Stimulated activated CD4-positive, alpha-beta T cell treated with anti-CD3 and anti-CD28 coated beads, Interleukin-1b, Interleukin-23, amount 100 ng/mL, for 4 hours (primary cell): ENCODE results near the gene C1orf167.

Source experiments
- DNase-seq, 2 donors: peaks; one replicate each; pipeline ENCODE4 v3.0.0-alpha.2; 2020; ENCODE audit warnings: low read depth in 2 of 2

Gene C1orf167

DNA sequence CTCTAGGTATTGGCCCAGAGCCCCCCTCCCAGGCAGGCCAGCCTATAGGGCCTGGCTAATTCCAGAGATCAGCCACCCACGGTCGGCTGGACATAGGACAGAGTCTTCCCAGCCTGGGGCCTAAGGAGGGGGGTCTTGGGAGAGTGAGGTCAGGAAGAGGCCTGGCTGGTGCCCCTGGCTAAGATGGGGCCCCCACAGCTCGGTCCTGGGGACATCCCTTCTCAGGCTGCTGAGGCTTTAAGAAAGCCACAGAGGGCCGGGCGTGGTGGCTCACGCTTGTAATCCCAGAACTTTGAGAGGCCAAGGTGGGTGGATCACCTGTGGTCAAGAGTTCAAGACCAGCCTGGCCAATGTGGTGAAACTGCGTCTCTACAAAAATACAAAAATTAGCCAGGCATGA lies 2.5 kb downstream of the C1orf167 start:
- no peak for DNase-seq

GRCh38 chr1:11765661-11766428 lies 3.9 kb downstream of the C1orf167 start:
- DNase-seq: no peak

DNA sequence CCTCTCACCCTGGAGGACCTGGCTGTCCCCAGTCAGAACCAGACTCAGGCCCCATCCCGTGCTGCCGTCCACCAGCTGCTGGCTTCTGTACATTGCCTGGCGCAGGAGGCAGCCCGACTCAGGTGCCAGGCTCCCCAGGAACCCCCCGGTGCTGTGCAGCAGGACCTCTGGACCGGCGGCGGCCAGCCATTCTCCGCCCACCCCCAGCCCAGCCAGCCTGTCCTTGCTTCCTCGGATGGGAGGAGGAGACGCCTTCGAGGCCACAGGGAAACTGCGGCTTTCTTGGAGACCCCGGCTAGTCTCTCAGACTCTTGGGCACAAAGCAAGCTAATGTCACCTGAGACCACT lies 4.4 kb downstream of the C1orf167 start:
- no peak for DNase-seq

DNA sequence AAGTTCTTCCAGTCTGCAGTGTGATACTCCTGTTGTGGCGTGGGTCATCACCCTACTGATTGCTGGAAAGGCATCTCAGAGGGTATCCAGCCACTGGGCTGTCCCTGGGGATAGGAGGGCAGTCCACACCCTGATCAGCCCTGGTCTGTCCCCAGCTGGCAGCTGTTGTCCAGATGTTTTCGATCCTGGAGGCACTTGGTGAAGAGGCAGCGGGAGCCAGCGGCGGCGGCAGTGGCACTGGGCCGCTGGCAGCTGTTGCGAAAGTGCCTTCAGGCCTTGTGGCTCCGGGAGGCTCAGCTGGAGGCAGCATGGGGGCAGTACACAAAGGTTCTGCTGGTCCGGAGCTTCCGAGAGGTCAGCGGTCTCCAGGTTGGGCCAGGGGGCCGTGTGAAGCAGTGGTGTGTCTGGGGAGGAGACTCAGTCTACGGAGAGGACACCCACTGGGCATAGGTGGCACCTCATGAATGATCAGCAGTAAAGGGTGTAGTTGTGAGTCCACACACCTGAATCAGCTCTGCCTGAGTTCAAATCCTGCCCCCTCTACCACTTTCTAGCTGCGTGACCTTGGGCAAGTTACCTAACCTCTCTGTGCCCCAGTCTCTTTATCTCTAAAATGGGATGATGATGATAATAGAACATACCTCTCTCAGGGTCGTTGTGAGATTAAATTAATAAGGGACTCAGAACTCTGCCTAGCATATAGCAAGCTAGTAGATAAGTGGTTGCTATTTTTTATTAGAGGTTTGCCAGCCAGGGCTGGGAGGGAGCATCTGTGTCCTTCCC lies 6.1 kb downstream of the C1orf167 start:
- no peak for DNase-seq

- no peak for DNase-seq
Measured at GRCh38 chr1:11768821-11769220, 6.8 kb downstream of the C1orf167 start.

DNA sequence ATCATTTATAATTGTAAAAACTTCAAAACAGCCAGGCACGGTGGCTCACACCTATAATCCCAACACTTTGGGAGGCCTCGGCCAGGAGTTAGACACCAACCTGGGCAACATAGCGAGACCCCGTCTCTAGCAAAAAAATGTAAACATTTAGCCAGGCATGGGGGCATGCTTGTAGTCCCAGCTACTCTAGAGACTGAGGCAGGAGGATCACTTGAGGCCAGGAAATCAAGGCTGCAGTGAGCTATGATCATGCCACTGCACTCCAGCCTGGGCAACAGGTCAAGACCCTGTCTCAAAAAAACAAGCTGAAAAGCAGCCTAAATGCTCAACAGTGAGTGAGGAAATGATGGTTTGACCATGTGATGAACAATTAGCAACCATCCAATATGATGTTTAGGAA lies 7.3 kb downstream of the C1orf167 start:
- DNase-seq: no peak

DNA sequence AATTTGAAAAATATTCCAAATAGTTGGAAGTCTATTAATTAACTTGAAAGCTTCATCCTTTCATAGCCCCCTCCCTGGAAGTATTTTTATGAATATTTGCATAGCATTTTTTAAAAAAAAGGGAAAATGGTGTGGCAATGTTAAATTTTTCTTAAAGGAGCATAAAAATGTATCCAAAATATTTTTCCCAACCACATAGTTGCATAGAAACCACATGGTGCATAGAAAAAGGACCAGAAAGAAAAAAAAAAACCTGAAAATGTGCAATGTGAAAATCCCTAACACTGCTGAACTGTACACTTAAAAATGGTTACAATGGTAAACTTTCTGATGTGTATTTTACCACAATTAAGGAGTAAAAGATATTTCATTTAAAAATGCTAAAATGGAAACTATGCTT lies 8.0 kb downstream of the C1orf167 start:
- no peak for DNase-seq

GRCh38 chr1:11771481-11772043 lies 9.6 kb downstream of the C1orf167 start:
- DNase-seq: no peak

DNA sequence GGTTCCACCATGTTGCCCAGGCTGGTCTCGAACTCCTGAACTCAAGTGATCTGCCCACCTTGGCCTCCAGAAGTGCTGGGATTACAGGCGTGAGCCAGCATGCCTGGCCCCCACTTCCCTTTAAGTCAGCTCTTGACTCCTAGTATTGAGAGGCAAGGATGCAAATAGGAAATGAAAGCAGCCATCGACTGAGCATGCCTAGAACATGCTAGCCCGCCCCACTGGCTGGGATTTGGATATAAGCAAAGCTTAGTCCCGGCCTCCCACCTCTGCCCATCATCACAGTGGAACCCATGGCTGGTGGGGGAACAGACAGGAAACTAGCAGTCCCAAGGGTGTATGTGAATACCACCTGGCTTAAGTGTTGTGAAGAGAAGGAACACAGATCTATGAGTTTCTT lies 10.5 kb downstream of the C1orf167 start:
- DNase-seq: no peak

DNA sequence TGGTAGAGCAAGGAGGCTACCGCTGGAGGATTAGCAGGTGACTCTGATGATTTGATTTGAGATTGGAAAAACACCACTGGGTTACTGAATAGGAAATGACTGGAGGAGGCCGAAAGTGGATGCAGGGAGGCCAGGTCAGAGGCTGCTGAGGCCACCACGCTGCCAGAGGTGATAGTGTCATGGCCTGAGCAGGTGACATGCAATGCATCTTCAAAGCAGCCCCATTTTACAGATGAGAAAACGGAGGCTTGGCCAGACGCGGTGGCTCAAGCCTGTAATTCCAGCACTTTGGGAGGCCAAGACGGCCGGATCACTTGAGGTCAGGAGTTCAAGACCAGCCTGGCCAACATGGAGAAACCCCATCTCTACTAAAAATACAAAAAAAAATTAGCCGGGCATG lies 12.8 kb downstream of the C1orf167 start:
- no peak for DNase-seq

DNA sequence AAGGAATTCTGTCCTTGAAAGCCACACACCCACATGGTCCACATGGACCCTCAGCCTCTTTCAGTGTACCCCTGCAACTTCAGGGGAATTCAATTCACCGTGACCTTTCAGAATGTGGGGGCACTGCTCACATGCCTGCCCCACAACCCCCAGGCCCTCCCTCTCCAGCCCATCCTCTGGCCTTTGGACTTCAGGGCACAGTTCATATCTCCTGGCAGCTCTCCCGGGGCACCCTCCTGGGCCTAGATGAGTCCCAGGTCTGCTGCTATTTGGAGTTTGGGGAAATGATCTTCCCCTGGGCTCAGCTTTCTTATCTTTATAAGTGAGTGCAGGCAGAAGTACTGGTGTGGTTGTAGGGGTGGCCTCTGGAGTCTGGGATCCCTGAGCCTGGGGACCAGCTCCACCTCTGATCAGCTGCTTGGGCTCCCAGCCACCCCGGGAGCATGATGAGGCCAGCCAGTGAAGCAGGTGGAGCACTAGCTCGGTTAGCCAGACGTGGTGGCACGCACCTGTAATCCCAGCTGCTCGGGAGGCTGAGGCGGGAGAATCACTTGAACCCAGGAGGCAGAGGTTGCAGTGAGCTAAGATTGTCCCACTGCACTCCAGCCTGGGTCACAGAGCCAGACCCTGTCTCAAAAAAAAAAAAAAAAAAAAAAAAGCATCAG lies 15.8 kb downstream of the C1orf167 start:
- no peak for DNase-seq

- no peak for DNase-seq
Measured at GRCh38 chr1:11778336-11778735, 16.3 kb downstream of the C1orf167 start.

- no peak for DNase-seq
Measured at GRCh38 chr1:11778844-11779623, 17.0 kb downstream of the C1orf167 start.

DNA sequence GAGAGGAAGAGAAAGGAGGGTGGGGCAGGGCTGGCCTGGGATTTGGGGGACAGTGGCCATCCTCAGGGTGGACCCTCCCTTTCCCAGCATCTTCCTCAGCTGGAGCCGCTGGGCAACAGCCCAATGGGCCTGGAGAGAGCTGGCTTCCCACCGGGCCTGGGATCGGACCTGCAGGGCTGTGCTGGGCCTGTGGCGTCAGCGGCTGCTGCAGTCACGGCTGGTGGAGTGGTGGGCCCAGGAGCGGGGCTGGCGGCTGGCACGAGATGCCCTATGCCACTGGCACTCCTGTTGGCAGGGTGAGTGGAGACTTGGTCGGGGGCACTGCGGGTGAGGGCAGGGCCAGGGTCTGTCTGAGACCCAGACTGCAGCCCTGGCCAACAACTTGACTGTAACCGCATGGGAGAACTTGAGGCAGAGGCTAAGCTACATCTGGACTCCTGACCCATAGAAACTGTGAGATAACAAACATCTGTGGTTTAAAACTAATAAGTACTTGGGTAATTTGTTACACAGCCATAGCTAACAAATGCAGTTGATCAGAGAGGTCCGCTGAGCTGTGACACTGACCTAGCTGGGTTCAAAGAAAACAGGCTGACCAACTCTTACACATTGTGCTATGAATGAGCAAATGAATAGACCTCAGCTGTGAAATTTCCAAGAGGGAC lies 17.9 kb downstream of the C1orf167 start:
- DNase-seq: no peak

DNA sequence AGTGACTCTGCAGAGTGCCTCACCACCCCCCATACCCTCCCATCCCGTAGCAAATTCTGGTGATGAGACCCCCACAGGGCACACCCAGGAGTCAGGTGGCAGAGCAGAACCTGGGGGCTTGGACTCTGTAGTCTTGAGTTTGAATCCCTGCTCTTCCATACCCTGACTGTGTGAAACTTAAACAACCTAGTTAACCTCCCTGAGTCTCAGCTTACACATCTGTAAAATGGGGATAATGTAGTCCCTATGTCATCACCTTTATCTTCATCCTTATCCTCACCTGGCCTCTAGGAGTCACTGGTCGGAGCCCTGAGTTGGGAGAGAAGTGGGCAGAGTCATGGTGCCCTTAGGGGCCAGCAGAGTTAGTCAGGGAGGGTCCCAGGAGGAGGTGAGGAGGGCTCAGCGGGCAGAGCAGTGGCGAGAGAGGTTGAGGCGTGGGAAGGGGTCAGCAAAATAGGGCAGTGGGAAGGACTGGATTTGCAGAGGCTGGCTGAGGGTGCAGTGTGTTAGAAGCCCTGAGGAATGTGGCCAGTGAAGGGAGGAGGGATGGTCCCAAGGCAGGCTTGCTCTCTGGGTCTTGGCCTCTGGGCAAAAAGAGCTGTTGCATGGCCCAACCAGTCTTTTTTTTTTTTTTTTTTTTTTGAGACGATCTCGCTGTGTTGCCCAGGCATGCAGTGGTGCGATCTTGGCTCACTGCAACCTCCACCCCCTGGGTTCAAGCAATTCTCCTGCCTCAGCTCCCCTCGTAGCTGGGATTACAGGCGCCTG lies 18.6 kb downstream of the C1orf167 start:
- DNase-seq: no peak

DNA sequence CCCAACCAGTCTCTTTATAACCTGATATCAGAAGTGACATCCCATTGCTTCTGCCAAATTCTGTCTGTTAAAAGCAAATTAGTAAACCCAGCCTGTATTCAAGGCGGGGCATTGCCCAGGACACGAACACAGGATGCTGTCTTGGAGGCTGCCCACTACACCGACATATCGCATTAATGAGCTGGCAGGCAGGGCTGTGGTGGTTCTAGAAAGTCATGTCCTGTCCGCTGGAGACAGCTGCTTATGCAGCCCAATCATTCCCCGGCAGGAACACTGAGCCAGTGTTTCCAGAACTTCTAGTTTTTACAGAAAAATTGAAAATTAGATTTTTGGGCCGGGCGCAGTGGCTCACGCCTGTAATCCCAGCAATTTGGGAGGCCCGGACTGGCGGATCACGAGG lies 19.3 kb downstream of the C1orf167 start:
- DNase-seq: no peak

GRCh38 chr1:11782127-11782708 lies 20.2 kb downstream of the C1orf167 start:
- DNase-seq: no peak

DNA sequence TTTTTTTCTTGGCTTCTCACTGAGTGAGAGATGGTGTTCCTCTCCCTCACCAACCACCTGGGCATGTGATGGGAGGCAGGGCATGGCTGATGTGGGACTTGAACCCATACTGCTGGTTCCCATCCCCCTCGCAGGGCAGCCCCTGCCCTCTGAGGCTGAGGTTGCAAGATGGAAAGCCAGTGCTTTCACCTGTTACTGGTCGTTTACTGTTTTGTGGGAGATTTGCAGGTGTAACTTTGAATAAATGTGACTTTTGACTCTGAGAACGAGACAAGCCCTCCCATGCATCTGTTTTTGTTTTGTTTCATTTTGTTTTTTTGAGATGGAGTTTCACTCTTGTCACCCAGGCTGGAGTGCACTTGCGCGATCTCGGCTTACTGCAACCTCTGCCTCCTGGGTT lies 21.6 kb downstream of the C1orf167 start:
- no peak for DNase-seq

GRCh38 chr1:11784256-11784992 lies 22.4 kb downstream of the C1orf167 start:
- DNase-seq: no peak
